Epithelial cell of esophagus (primary cell): Measurements from ENCODE around the gene PDCD10.

Experiments used
- DNase-seq: peaks from one replicate; pipeline ENCODE4 v3.0.0; 2010; ENCODE audit warnings: low read depth
- H3K4me3 ChIP-seq: 2 replicates; pipeline ENCODE4 v1.5.1; 2011; ENCODE audit warnings: mild to moderate bottlenecking, low read length, control low read depth
- CTCF ChIP-seq: IDR thresholded peaks from 2 replicates; pipeline ENCODE4 v1.5.1; 2011; ENCODE audit warnings: low read depth, mild to moderate bottlenecking, low read length, control low read depth, inconsistent platforms; ENCODE audit not compliant: insufficient read depth; ENCODE audit errors: missing control alignments

PDCD10 gene

GRCh38 chr3:167651826-167652225 is 82.9 kb downstream of the PDCD10 start:
- DNase-seq, result no peak
- H3K4me3 ChIP-seq, result no peak overlapping the region
- no peak for TF ChIP-seq CTCF

GRCh38 chr3:167650459-167650858 is 84.2 kb downstream of the PDCD10 start:
- DNase-seq, result no peak
- no peak for TF ChIP-seq CTCF
- H3K4me3 ChIP-seq, result no peak overlapping the region

GRCh38 chr3:167649746-167650145 is 84.9 kb downstream of the PDCD10 start:
- no peak for TF ChIP-seq CTCF
- DNase-seq, result no peak
- H3K4me3 ChIP-seq, result no peak overlapping the region

- TF ChIP-seq CTCF, result no peak
- no peak for DNase-seq
- no peak overlapping the region for H3K4me3 ChIP-seq
These were observed 90.1 kb downstream of the PDCD10 start for GRCh38 chr3:167644611-167645010.
